SU-DHL-6 (cell line): ENCODE data around the gene GPATCH2.

Source experiments
- H2AFZ ChIP-seq: fragments of 200-600 bp; sonication (generic); 2 replicates; pipeline ENCODE4 v1.6.1; 2014; ENCODE audit warnings: low read depth, mild to moderate bottlenecking, moderate library complexity, mixed read lengths, antibody characterized with exemption, low read length; ENCODE audit not compliant: severe bottlenecking
- H3F3A ChIP-seq: fragments of 200-600 bp; shearing (Covaris generic); 2 replicates; pipeline ENCODE4 v1.6.0; 2016; ENCODE audit warnings: antibody characterized with exemption, mild to moderate bottlenecking; ENCODE audit not compliant: insufficient read depth
- H3K27ac ChIP-seq: fragments of 200-600 bp; sonication (generic); 2 replicates; pipeline ENCODE4 v1.5.1; 2016; ENCODE audit warnings: low read depth, mild to moderate bottlenecking, low read length, moderate library complexity, mixed read lengths
- H3K27me3 ChIP-seq: fragments of 200-600 bp; sonication (generic), shearing (Covaris generic); 2 replicates; pipeline ENCODE4 v1.6.0; 2014; ENCODE audit warnings: mild to moderate bottlenecking, low read length
- H3K36me3 ChIP-seq: fragments of 200-600 bp; sonication (generic); 2 replicates; pipeline ENCODE4 v1.6.1; 2014; ENCODE audit warnings: mild to moderate bottlenecking, low read length, mixed read lengths
- H3K4me2 ChIP-seq: fragments of 300-600, 200-600 bp; shearing (Covaris generic), sonication (generic); 2 replicates; pipeline ENCODE4 v1.6.0; 2014; ENCODE audit warnings: low read length, low read depth, mild to moderate bottlenecking; ENCODE audit not compliant: poor library complexity, severe bottlenecking
- H3K4me3 ChIP-seq: fragments of 200-600 bp; sonication (generic); 2 replicates; pipeline ENCODE4 v1.5.1; 2014; ENCODE audit warnings: antibody characterized with exemption, low read length, mild to moderate bottlenecking, mixed read lengths; ENCODE audit not compliant: insufficient read depth, poor library complexity, severe bottlenecking
- H3K79me2 ChIP-seq: fragments of 200-600 bp; sonication (generic); 2 replicates; pipeline ENCODE4 v1.6.1; 2014; ENCODE audit warnings: mild to moderate bottlenecking, low read length, moderate library complexity; ENCODE audit not compliant: insufficient read depth
- H3K9ac ChIP-seq: fragments of 200-600 bp; sonication (generic); 2 replicates; pipeline ENCODE4 v1.7.0; 2014; ENCODE audit warnings: mild to moderate bottlenecking, low read length
- H3K9me2 ChIP-seq: fragments of 200-600 bp; sonication (generic); replicated peaks from 2 replicates; pipeline ENCODE4 v1.6.1; 2014; ENCODE audit warnings: low read length; ENCODE audit not compliant: insufficient read depth
- H3K9me3 ChIP-seq: fragments of 200-600 bp; sonication (generic); 2 replicates; pipeline ENCODE4 v1.6.1; 2014; ENCODE audit warnings: low read length, mixed read lengths; ENCODE audit not compliant: insufficient read depth
- H4K20me1 ChIP-seq: fragments of 200-600 bp; sonication (generic); 2 replicates; pipeline ENCODE4 v1.6.1; 2014; ENCODE audit warnings: low read depth, mild to moderate bottlenecking, antibody characterized with exemption, low read length, moderate library complexity, mixed read lengths
- CTCF ChIP-seq: fragments of 200-600 bp; sonication (generic); IDR thresholded peaks from one replicate; pipeline ENCODE4 v1.5.1; 2017; ENCODE audit warnings: antibody characterized with exemption, mild to moderate bottlenecking, low read length, moderate library complexity; ENCODE audit not compliant: insufficient read depth, poor library complexity, severe bottlenecking
- EZH2phosphoT487 ChIP-seq: fragments of 200-600 bp; sonication (generic), shearing (Covaris generic); conservative IDR thresholded peaks from 2 replicates; pipeline ENCODE4 v1.6.1; 2018; ENCODE audit warnings: mild to moderate bottlenecking, antibody characterized with exemption, low read length, moderate library complexity, mixed read lengths

GPATCH2 gene

DNA sequence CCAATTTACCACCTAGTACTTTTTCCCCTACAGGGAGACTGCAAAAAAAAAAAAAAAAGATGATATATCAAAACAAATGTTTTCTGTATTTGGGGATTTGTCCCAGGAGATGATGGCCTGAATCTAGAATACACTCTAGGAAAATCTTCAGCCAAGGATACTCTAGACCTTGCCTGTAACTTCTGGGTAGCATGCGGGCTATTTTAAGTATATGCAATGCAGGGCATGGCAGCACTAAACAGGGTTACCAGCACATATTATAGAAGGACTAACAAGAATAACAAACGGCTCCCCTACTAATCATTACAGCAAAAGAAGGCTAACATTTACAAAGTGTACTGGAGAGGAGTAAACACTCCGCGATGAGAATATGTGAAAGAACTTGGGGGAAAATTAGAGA lies 109.6 kb downstream of the GPATCH2 start:
- Histone ChIP-seq H3K9ac (no peak overlapping the region), H4K20me1 (no peaks in the 10 kb centered on the region), H2AFZ (no peak overlapping the region), H3K79me2 (no peaks in the 10 kb centered on the region), H3K27me3 (no peaks in the 10 kb centered on the region), H3F3A (no peaks in the 10 kb centered on the region), H3K4me3 (no peak overlapping the region), H3K9me2 (no peaks in the 10 kb centered on the region), H3K4me2 (no peak overlapping the region), H3K27ac (no peak overlapping the region), H3K9me3 (no peaks in the 10 kb centered on the region), H3K36me3 (no peaks in the 10 kb centered on the region)
- no peak for TF ChIP-seq EZH2phosphoT487
- no peak for TF ChIP-seq CTCF

DNA sequence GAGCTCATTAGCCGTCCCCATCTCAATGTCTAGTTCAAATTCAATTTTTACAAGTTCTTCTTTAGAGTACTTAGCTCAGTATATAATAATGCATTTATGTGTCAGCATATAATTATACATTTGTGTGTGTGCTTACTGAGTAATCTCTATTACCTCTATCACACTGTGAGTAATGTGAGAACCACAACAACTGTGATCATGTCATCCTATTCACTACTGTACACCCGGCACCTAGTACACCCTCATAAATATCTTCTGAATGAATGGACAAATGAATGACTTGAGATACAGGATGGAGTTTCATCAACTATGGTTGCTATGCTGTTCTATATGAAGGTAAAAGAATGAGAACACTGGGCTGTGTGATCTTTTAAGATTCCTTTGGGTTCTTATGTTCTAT lies 124.0 kb downstream of the GPATCH2 start:
- Histone ChIP-seq H3K79me2 (no peaks in the 10 kb centered on the region), H3K9me3 (no peaks in the 10 kb centered on the region), H3K27ac (no peak overlapping the region), H3F3A (no peaks in the 10 kb centered on the region), H3K9me2 (no peaks in the 10 kb centered on the region), H3K9ac (no peak overlapping the region), H4K20me1 (no peaks in the 10 kb centered on the region), H3K27me3 (no peaks in the 10 kb centered on the region), H3K4me3 (no peak overlapping the region), H2AFZ (no peak overlapping the region), H3K36me3 (no peaks in the 10 kb centered on the region), H3K4me2 (no peak overlapping the region)
- TF ChIP-seq CTCF: no peak
- TF ChIP-seq EZH2phosphoT487: no peak

DNA sequence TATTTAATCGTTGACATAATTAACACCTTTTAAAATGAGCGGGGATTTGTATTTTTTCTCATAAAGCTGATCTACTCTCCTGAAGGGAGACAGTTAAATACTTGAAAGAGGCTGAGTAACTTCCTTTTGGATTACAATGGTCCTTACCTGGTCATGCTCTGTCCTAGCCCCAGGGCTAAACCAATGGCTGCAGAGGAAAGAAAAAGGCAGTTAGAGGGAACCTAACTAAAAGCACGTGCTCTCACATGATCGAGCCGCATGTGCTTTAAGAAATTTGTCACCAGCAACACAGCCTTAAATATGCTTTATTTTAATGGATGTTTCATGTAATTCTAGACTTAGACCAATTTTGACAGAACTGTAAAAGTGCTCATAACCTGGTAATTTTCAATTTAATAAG lies 132.7 kb downstream of the GPATCH2 start:
- TF ChIP-seq CTCF: no peak
- no peak overlapping the region for H3K4me2 ChIP-seq

GRCh38 chr1:217495249-217495648 lies 135.6 kb downstream of the GPATCH2 start:
- no peaks in the 10 kb centered on the region for H3K9me2 ChIP-seq
- no peaks in the 10 kb centered on the region for H4K20me1 ChIP-seq
- no peaks in the 10 kb centered on the region for H3K27me3 ChIP-seq
- no peaks in the 10 kb centered on the region for H3F3A ChIP-seq
- H3K79me2 ChIP-seq: no peaks in the 10 kb centered on the region
- H3K36me3 ChIP-seq: no peaks in the 10 kb centered on the region
- no peak overlapping the region for H3K9ac ChIP-seq
- no peak overlapping the region for H3K4me3 ChIP-seq
- H3K4me2 ChIP-seq: no peak overlapping the region
- H2AFZ ChIP-seq: no peak overlapping the region
- no peak overlapping the region for H3K27ac ChIP-seq
- no peaks in the 10 kb centered on the region for H3K9me3 ChIP-seq
- TF ChIP-seq EZH2phosphoT487: no peak
- no peak for TF ChIP-seq CTCF

More for the DNA sequence above, 132.7 kb downstream of the GPATCH2 start:
- H3K27me3 ChIP-seq: no peaks in the 10 kb centered on the region
- H3K9me3 ChIP-seq: no peaks in the 10 kb centered on the region
- H3K9me2 ChIP-seq: no peaks in the 10 kb centered on the region
- no peaks in the 10 kb centered on the region for H3K79me2 ChIP-seq
- H4K20me1 ChIP-seq: no peaks in the 10 kb centered on the region
- no peak overlapping the region for H3K4me3 ChIP-seq
- H2AFZ ChIP-seq: no peak overlapping the region
- H3K36me3 ChIP-seq: no peaks in the 10 kb centered on the region
- no peaks in the 10 kb centered on the region for H3F3A ChIP-seq
- H3K9ac ChIP-seq: no peak overlapping the region
- no peak overlapping the region for H3K27ac ChIP-seq
